ENCODE data around the gene SAMD11.

The SAMD11 gene

GRCh38 chr1:991895-992294, 68.2 kb downstream of the SAMD11 start:
- DNase-seq (ENCODE audit: insufficient read length, low spot score) (no peak), FAIRE-seq (no peak)
- TF ChIP-seq POLR2A (IDR thresholded peaks at IDR 0.05; ENCODE audit: low read depth, low read length) = no peak

- FAIRE-seq (no peak), DNase-seq (ENCODE audit: insufficient read length, low spot score) (no peak)
- TF ChIP-seq POLR2A (IDR thresholded peaks at IDR 0.05; ENCODE audit: low read depth, low read length) = no peak
Observed at GRCh38 chr1:992362-992761, 68.6 kb downstream of the SAMD11 start.

GRCh38 chr1:993379-993995, 69.8 kb downstream of the SAMD11 start:
- no peak for TF ChIP-seq POLR2A (IDR thresholded peaks at IDR 0.05; ENCODE audit: low read depth, low read length)
- FAIRE-seq (no peak), DNase-seq (ENCODE audit: insufficient read length, low spot score) (no peak)

Data from H54 (cell line).